HepG2 (cell line): Measurements from ENCODE around the gene MCFD2. TPM values are rescaled to one million over a fixed set of nuclear protein-coding genes. Genes with fewer than 3 reads are reported as not detected.

Experiments used
- FLYWCH1 ChIP-seq: sonication (generic); formaldehyde crosslinking; IDR thresholded peaks from 2 replicates; pipeline ENCODE4 v1.8.1; 2023; ENCODE audit warnings: mild to moderate bottlenecking, missing genetic modification reagents
- MLX ChIP-seq: IDR thresholded peaks from 2 replicates; pipeline ENCODE4 v1.6.1; 2016
- MTA1 ChIP-seq: sonication (generic); formaldehyde crosslinking; IDR thresholded peaks from 2 replicates; pipeline ENCODE4 v1.4.0; 2020; ENCODE audit warnings: missing genetic modification reagents, mild to moderate bottlenecking, borderline replicate concordance
- SKIL ChIP-seq: sonication (generic); formaldehyde crosslinking; IDR thresholded peaks from 2 replicates; pipeline ENCODE4 v1.8.0; 2022; ENCODE audit warnings: missing genetic modification reagents, mild to moderate bottlenecking, moderate library complexity, borderline replicate concordance
- TGIF2 ChIP-seq: IDR thresholded peaks from 2 replicates; pipeline ENCODE4 v1.6.1; 2016; ENCODE audit warnings: control low read depth, missing compliant biosample characterization
- UBTF ChIP-seq: sonication (generic); formaldehyde crosslinking; IDR thresholded peaks from 2 replicates; pipeline ENCODE4 v1.4.0; 2020; ENCODE audit warnings: mild to moderate bottlenecking, missing genetic modification reagents
- YEATS4 ChIP-seq: sonication (generic); formaldehyde crosslinking; IDR thresholded peaks from 2 replicates; pipeline ENCODE4 v1.4.0; 2020; ENCODE audit warnings: missing genetic modification reagents, borderline replicate concordance
- ZBED4 ChIP-seq: sonication (generic); formaldehyde crosslinking; IDR thresholded peaks from 2 replicates; pipeline ENCODE4 v1.4.0; 2020; ENCODE audit warnings: missing genetic modification reagents, borderline replicate concordance
- ZBTB34 ChIP-seq: sonication (generic); formaldehyde crosslinking; IDR thresholded peaks from 2 replicates; pipeline ENCODE4 v1.8.0; 2022; ENCODE audit warnings: mild to moderate bottlenecking, missing genetic modification reagents
- ZNF292 ChIP-seq: sonication (generic); formaldehyde crosslinking; IDR thresholded peaks from 2 replicates; pipeline ENCODE4 v1.8.1; 2022; ENCODE audit warnings: mild to moderate bottlenecking, low read depth, missing genetic modification reagents, borderline replicate concordance
- ZNF331 ChIP-seq: sonication (generic); formaldehyde crosslinking; IDR thresholded peaks from 2 replicates; pipeline ENCODE4 v1.4.0; 2020; ENCODE audit warnings: missing genetic modification reagents
- ZNF496 ChIP-seq: sonication (generic); formaldehyde crosslinking; IDR thresholded peaks from 2 replicates; pipeline ENCODE4 v1.8.1; 2023; ENCODE audit warnings: mild to moderate bottlenecking, moderate library complexity, missing genetic modification reagents; ENCODE audit not compliant: insufficient replicate concordance
- ZNF589 ChIP-seq: sonication (generic); formaldehyde crosslinking; conservative IDR thresholded peaks from 2 replicates; pipeline ENCODE4 v1.8.0; 2022; ENCODE audit warnings: mild to moderate bottlenecking, moderate library complexity, missing genetic modification reagents
- ZNF740 ChIP-seq: sonication (generic); formaldehyde crosslinking; IDR thresholded peaks from 2 replicates; pipeline ENCODE4 v1.4.0; 2020; ENCODE audit warnings: missing genetic modification reagents
- ZNF746 ChIP-seq: sonication (generic); formaldehyde crosslinking; IDR thresholded peaks from 2 replicates; pipeline ENCODE4 v1.8.0; 2022; ENCODE audit warnings: mild to moderate bottlenecking, missing genetic modification reagents
- ZNF816 ChIP-seq: sonication (generic); formaldehyde crosslinking; IDR thresholded peaks from 2 replicates; pipeline ENCODE4 v1.8.0; 2022; ENCODE audit warnings: missing genetic modification reagents, mild to moderate bottlenecking, borderline replicate concordance
- polyA plus RNA-seq, 8 experiments: library from polyadenylated mRNA; depleted of rRNA in 3 of 8; stranded (reverse) in 7 of 8; unstranded in 1 of 8; fragments of >200 nt; fragmentation: Illumina TruSeq in 4 of 8; extraction: Trizol in 4 of 8; gene quantifications; 2 replicates each; pipeline versions ENCODE4 v1.2.1 to v1.2.3, GENCODE V29; 2011 to 2016; ENCODE audit warnings: low read depth in 4 of 8, missing spikeins in 1 of 8, mixed read lengths in 1 of 8; ENCODE audit not compliant: insufficient read depth in 1 of 8
- total RNA-seq, 5 experiments: library from RNA; depleted of rRNA; stranded (reverse); fragments of >200 nt; fragmentation: Illumina TruSeq; extraction: Trizol; gene quantifications; 2 replicates each; pipeline ENCODE4 v1.2.3, GENCODE V29; 2016; ENCODE audit warnings: low read depth in 1 of 5

MCFD2 gene
- total and polyA plus RNA-seq, 2 of the 13 experiments (the other 11 are each of a cell fraction or from before 2014, with no cell fraction given), result 183 to 232 TPM

- TF ChIP-seq ZBED4 (CRISPR knock-in tag), result peak; percentile 97
- TF ChIP-seq YEATS4 (CRISPR knock-in tag), result peak; percentile 98
- no peak for TF ChIP-seq ZNF496
- 0 out of 2 replicates have a peak, but pooled peaks have one; percentile 91 for TF ChIP-seq ZNF740 (CRISPR knock-in tag)
- TF ChIP-seq ZNF589 (CRISPR knock-in tag), result no peak
- TF ChIP-seq ZBTB34 (CRISPR knock-in tag), result no peak
- peak; percentile 93 for TF ChIP-seq ZNF816
- TF ChIP-seq ZNF331 (CRISPR knock-in tag), result peak; percentile 63
- TF ChIP-seq UBTF (CRISPR knock-in tag), result peak; percentile 70
- TF ChIP-seq ZNF746 (CRISPR knock-in tag), result peak; percentile 87; the same call in 1 of the 2 replicates
- peak; percentile 33 for TF ChIP-seq ZNF292 (CRISPR knock-in tag)
- TF ChIP-seq FLYWCH1 (CRISPR knock-in tag), result no peak
- TF ChIP-seq TGIF2, result peak; percentile 83; the same call in 1 of the 2 replicates
- 0 out of 2 replicates have a peak, but pooled peaks have one; percentile 9 for TF ChIP-seq MTA1 (CRISPR knock-in tag)
- TF ChIP-seq SKIL, result no peak; the same call in 1 of the 2 replicates
- TF ChIP-seq MLX (CRISPR knock-in tag), result peak; percentile 90
Observed at GRCh38 chr2:46915811-46916630, 415 bp upstream of the MCFD2 start (continued).
